K562 (cell line): Measurements from ENCODE around the gene AIF1. TPM values are rescaled to one million over a fixed set of nuclear protein-coding genes. Genes with fewer than 3 reads are reported as not detected.

Experiments used
- COPS2 ChIP-seq: fragments of 450-650 bp; conservative IDR thresholded peaks from 2 replicates; pipeline ENCODE4 v1.6.1; 2016; ENCODE audit warnings: mild to moderate bottlenecking, moderate library complexity
- DDX20 ChIP-seq: fragments of 450-650 bp; IDR thresholded peaks from 2 replicates; pipeline ENCODE4 v1.6.1; 2016; ENCODE audit warnings: missing genetic modification characterization, low read depth, mild to moderate bottlenecking, missing compliant biosample characterization, moderate library complexity
- DNMT1 ChIP-seq: fragments of 450-650 bp; IDR thresholded peaks from 2 replicates; pipeline ENCODE4 v1.6.1; 2016; ENCODE audit warnings: antibody characterized with exemption, mild to moderate bottlenecking
- GABPB2 ChIP-seq: fragments of 250-450 bp; sonication (Bioruptor Pico); conservative IDR thresholded peaks from 2 replicates; pipeline ENCODE4 v1.5.1; 2021; ENCODE audit warnings: mild to moderate bottlenecking
- HLTF ChIP-seq: fragments of 450-650 bp; IDR thresholded peaks from 2 replicates; pipeline ENCODE4 v1.6.1; 2016
- HSF4 ChIP-seq: fragments of 250-450 bp; sonication (Bioruptor Pico); IDR thresholded peaks from 2 replicates; pipeline ENCODE4 v2.1.2; 2022; ENCODE audit warnings: mild to moderate bottlenecking, moderate library complexity, borderline replicate concordance
- MEF2D ChIP-seq: conservative IDR thresholded peaks from 2 replicates; pipeline ENCODE4 v1.6.1; 2016; ENCODE audit warnings: low read depth, missing genetic modification characterization, missing compliant biosample characterization
- NFRKB ChIP-seq: fragments of 450-650 bp; IDR thresholded peaks from 2 replicates; pipeline ENCODE4 v1.6.1; 2016; ENCODE audit warnings: low read depth
- PTTG1 ChIP-seq: fragments of 450-650 bp; IDR thresholded peaks from 2 replicates; pipeline ENCODE4 v1.6.1; 2016; ENCODE audit warnings: low read depth, mild to moderate bottlenecking, missing genetic modification characterization, missing compliant biosample characterization
- U2AF2 ChIP-seq: fragments of 200-400 bp; formaldehyde crosslinking; optimal IDR thresholded peaks from 2 replicates; pipeline ENCODE3; 2017; ENCODE audit warnings: low read depth, mild to moderate bottlenecking, low read length
- ZNF232 ChIP-seq: sonication (generic); formaldehyde crosslinking; IDR thresholded peaks from 2 replicates; pipeline ENCODE4 v1.8.0; 2022; ENCODE audit warnings: mild to moderate bottlenecking, missing genetic modification reagents
- ZNF589 ChIP-seq: fragments of 200-800 bp; sonication (Bioruptor generic); IDR thresholded peaks from 2 replicates; pipeline ENCODE4 v1.6.1; 2016; ENCODE audit warnings: low read depth, missing genetic modification characterization, missing compliant biosample characterization
- ZNF707 ChIP-seq: fragments of 250-450 bp; sonication (Bioruptor Pico); conservative IDR thresholded peaks from 2 replicates; pipeline ENCODE4 v1.8.0; 2022; ENCODE audit warnings: inconsistent platforms, mild to moderate bottlenecking, moderate library complexity
- polyA plus RNA-seq, 8 experiments: library from polyadenylated mRNA; depleted of rRNA in 4 of 8; stranded (reverse) in 5 of 8; unstranded in 3 of 8; fragments of >200 nt; fragmentation: Nextera tagmentation in 2 of 8; fragmentation: Illumina TruSeq in 1 of 8; extraction: Ambion mirVana in 2 of 8; extraction: Trizol in 1 of 8; gene quantifications; 2 replicates each; pipeline versions ENCODE4 v1.2.1 to v1.2.3, GENCODE V29; 2011 to 2014; ENCODE audit warnings: inconsistent platforms in 1 of 8, missing spikeins in 1 of 8
- total RNA-seq, 7 experiments: library from RNA; depleted of rRNA in 6 of 7; stranded (reverse); fragments of >200 nt in 6 of 7; fragmentation: Illumina TruSeq in 2 of 7; extraction: Trizol in 2 of 7; gene quantifications; 2 replicates each; pipeline versions ENCODE4 v1.2.1 to v1.2.3, GENCODE V29; 2011 to 2021; ENCODE audit warnings: low replicate concordance in 1 of 7
- TF ChIP-seq, protein P1 (sequence below), 2 experiments: fragments of 250-450 bp in 1 of 2; fragments of 450-650 bp in 1 of 2; sonication (Bioruptor Pico) in 1 of 2; IDR thresholded peaks; 2 replicates each; pipeline versions ENCODE4 v1.6.1 to v1.8.0; 2016 to 2021; ENCODE audit warnings: mild to moderate bottlenecking in 2 of 2, moderate library complexity in 2 of 2, missing compliant biosample characterization in 1 of 2, missing genetic modification characterization in 1 of 2
- TF ChIP-seq, protein P2 (sequence below): fragments of 250-450 bp; sonication (Bioruptor Pico); IDR thresholded peaks from 2 replicates; pipeline ENCODE4 v1.5.0; 2021
- TF ChIP-seq, protein P3 (sequence below): fragments of 250-450 bp; sonication (Bioruptor Pico); IDR thresholded peaks from 2 replicates; pipeline ENCODE4 v1.8.0; 2021; ENCODE audit warnings: moderate library complexity, mild to moderate bottlenecking, inconsistent platforms
- TF ChIP-seq, protein P4 (sequence below): fragments of 450-650 bp; IDR thresholded peaks from 2 replicates; pipeline ENCODE4 v1.6.1; 2014; ENCODE audit warnings: low read depth, mild to moderate bottlenecking, moderate library complexity, borderline replicate concordance

Gene AIF1
- total and polyA plus RNA-seq, 9 of the 15 experiments (the other 6 are each of a cell fraction or from before 2014, with no cell fraction given): 9.4 to 33.4 (median 19.4) TPM

DNA sequence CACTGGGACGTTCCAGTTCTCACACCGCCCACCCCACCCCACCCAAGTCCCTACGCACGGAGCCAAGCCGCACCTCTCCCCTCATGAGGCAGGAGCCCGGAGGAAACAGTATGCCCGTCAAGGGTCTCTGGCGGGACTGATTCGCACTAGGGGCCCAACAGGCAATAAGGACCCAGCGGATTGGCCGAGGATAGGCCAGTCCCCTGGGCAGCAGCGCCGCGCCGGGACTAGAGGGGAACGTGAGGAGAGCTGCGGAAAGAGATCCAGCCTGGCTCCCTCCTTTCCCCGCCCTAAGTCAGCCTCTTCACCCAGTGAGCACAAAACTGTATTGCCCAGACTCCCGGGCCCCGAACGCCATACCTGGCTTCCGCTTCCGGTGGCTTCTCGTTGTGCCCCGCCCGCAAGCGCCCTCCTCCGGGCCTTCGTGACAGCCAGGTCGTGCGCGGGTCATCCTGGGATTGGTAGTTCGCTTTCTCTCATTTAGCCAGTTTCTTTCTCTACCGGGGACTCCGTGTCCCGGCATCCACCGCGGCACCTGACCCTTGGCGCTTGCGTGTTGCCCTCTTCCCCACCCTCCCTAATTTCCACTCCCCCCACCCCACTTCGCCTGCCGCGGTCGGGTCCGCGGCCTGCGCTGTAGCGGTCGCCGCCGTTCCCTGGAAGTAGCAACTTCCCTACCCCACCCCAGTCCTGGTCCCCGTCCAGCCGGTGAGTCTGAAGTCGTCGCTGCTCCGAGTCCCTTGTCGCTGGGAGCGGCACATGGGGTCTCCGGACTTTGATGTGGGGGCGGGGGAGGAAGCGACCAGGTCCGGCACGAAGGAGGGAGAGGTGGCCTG, 50.7 kb downstream of the AIF1 start, which contains the start of gene CSNK2B (continued):
- TF ChIP-seq ZNF232 (CRISPR knock-in tag): peak; percentile 85; the same call in 1 of the 2 replicates
- TF ChIP-seq, protein P1, sequence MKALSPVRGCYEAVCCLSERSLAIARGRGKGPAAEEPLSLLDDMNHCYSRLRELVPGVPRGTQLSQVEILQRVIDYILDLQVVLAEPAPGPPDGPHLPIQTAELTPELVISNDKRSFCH (CRISPR knock-in tag; IDR thresholded peaks at IDR 0.05): no peak
- TF ChIP-seq, protein P1 (tag; IDR thresholded peaks at IDR 0.05): no peak
- TF ChIP-seq, protein P2, sequence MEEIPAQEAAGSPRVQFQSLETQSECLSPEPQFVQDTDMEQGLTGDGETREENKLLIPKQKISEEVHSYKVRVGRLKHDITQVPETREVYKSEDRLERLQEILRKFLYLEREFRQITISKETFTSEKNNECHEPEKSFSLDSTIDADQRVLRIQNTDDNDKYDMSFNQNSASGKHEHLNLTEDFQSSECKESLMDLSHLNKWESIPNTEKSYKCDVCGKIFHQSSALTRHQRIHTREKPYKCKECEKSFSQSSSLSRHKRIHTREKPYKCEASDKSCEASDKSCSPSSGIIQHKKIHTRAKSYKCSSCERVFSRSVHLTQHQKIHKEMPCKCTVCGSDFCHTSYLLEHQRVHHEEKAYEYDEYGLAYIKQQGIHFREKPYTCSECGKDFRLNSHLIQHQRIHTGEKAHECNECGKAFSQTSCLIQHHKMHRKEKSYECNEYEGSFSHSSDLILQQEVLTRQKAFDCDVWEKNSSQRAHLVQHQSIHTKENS (CRISPR knock-in tag): 0 out of 2 replicates have a peak, but pooled peaks have one; percentile 55
- no peak for TF ChIP-seq HSF4 (CRISPR knock-in tag)
- no peak for TF ChIP-seq COPS2
- TF ChIP-seq MEF2D: no peak; the same call in 1 of the 2 replicates
- no peak for TF ChIP-seq U2AF2
- TF ChIP-seq, protein P3, sequence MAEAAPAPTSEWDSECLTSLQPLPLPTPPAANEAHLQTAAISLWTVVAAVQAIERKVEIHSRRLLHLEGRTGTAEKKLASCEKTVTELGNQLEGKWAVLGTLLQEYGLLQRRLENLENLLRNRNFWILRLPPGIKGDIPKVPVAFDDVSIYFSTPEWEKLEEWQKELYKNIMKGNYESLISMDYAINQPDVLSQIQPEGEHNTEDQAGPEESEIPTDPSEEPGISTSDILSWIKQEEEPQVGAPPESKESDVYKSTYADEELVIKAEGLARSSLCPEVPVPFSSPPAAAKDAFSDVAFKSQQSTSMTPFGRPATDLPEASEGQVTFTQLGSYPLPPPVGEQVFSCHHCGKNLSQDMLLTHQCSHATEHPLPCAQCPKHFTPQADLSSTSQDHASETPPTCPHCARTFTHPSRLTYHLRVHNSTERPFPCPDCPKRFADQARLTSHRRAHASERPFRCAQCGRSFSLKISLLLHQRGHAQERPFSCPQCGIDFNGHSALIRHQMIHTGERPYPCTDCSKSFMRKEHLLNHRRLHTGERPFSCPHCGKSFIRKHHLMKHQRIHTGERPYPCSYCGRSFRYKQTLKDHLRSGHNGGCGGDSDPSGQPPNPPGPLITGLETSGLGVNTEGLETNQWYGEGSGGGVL (CRISPR knock-in tag): no peak
- TF ChIP-seq DDX20: no peak
- TF ChIP-seq, protein P4, sequence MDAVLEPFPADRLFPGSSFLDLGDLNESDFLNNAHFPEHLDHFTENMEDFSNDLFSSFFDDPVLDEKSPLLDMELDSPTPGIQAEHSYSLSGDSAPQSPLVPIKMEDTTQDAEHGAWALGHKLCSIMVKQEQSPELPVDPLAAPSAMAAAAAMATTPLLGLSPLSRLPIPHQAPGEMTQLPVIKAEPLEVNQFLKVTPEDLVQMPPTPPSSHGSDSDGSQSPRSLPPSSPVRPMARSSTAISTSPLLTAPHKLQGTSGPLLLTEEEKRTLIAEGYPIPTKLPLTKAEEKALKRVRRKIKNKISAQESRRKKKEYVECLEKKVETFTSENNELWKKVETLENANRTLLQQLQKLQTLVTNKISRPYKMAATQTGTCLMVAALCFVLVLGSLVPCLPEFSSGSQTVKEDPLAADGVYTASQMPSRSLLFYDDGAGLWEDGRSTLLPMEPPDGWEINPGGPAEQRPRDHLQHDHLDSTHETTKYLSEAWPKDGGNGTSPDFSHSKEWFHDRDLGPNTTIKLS: peak; percentile 77
- no peak for TF ChIP-seq PTTG1
- 0 out of 2 replicates have a peak, but pooled peaks have one; percentile 19 for TF ChIP-seq ZNF707
- peak; percentile 82; the same call in 1 of the 2 replicates for TF ChIP-seq HLTF
- peak; percentile 94 for TF ChIP-seq NFRKB
- TF ChIP-seq DNMT1: no peak
- TF ChIP-seq GABPB2: peak; percentile 73
- no peak for TF ChIP-seq ZNF589 (CRISPR knock-in tag)
